ENCODE results near the gene CBFA2T3. TPM values are rescaled to one million over a fixed set of nuclear protein-coding genes. Genes with fewer than 3 reads are reported as not detected.

CBFA2T3 gene
- total and polyA plus RNA-seq, 2 of the 13 experiments (the other 11 are each of a cell fraction or from before 2014, with no cell fraction given): 0.05 TPM; not detected in 1

DNA sequence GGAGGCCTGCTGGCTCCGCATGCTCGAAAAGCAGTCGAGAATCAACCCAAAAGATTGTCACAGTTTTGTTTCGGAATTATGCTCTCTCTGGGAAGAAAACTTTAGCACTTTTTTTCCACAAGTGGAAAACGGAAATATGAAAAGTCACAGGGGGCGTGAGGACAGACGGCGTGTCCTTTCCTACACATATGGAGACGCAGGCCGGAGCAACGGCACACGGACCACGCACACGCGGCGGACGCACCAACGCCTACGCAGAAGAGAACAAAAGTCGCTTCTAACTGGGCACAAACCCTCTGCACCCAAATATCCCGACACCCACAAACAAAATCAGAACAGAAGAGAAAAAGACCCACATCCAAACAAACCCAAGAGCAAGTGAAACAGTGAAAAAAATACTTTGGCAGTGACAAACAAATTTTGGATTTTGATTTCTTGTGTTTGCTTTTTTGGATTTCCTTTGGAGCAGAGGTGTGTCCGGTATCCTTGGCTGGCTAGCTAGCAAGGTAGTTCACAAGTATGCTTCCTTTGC lies 101.2 kb downstream of the CBFA2T3 start:
- Histone ChIP-seq H3K4me1 (ENCODE audit: insufficient read depth, low read length) (peaks cover 15% of the 10 kb centered on the region), H3K4me2 (ENCODE audit: low read depth, low read length) (no peak overlapping the region), H2AFZ (ENCODE audit: low read length) (no peak overlapping the region), H4K20me1 (ENCODE audit: insufficient read depth, low read length) (peaks cover 8% of the 10 kb centered on the region; the same call in 1 of the 2 replicates), H3K9me3 (ENCODE audit: low read length) (no peaks in the 10 kb centered on the region), H3K79me2 (ENCODE audit: insufficient read depth, low read length) (no peaks in the 10 kb centered on the region), H3K27me3 (ENCODE audit: control insufficient read depth in 1 of 2, insufficient read depth in 2 of 2, low read length in 2 of 2) (peaks cover 51 to 94% of the 10 kb centered on the region in 2 experiments), H3K4me3 (replicated peaks in 1 of 3; ENCODE audit: insufficient read depth in 1 of 3, low read depth in 2 of 3, low read length in 3 of 3) (no peak overlapping the region), H3K27ac (ENCODE audit: extremely low read length, insufficient read depth, low read length) (no peak overlapping the region), H3K36me3 (replicated peaks in 1 of 2; ENCODE audit: control insufficient read depth in 1 of 2, insufficient read depth in 2 of 2, low read length in 2 of 2) (no peaks in the 10 kb centered on the region), H3K9ac (ENCODE audit: insufficient read depth, low read depth, low read length) (no peak overlapping the region)
- TF ChIP-seq ZBTB3 (CRISPR knock-in tag; IDR thresholded peaks at IDR 0.05; ENCODE audit: borderline replicate concordance, low read depth): no peak
- peak; percentile 88; the same call in 1 of the 2 replicates for TF ChIP-seq EZH2 (conservative IDR thresholded peaks at IDR 0.05; ENCODE audit: low read depth, low read length)
- no peak for TF ChIP-seq TARDBP (CRISPR knock-in tag; IDR thresholded peaks at IDR 0.05)
- TF ChIP-seq ZNF556 (CRISPR knock-in tag; IDR thresholded peaks at IDR 0.05; ENCODE audit: borderline replicate concordance): no peak
- TF ChIP-seq, protein P1, sequence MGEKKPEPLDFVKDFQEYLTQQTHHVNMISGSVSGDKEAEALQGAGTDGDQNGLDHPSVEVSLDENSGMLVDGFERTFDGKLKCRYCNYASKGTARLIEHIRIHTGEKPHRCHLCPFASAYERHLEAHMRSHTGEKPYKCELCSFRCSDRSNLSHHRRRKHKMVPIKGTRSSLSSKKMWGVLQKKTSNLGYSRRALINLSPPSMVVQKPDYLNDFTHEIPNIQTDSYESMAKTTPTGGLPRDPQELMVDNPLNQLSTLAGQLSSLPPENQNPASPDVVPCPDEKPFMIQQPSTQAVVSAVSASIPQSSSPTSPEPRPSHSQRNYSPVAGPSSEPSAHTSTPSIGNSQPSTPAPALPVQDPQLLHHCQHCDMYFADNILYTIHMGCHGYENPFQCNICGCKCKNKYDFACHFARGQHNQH (CRISPR knock-in tag; IDR thresholded peaks at IDR 0.05): no peak
- no peak for TF ChIP-seq NFIC (IDR thresholded peaks at IDR 0.05; ENCODE audit: low read length)
- CTCF ChIA-PET (ENCODE audit: low intra/inter-chr PET ratio, low total read pairs): no interaction called here
- intact Hi-C loops (cut with micrococcal nuclease; ENCODE audit: unreplicated experiment): no loop called here
- in situ Hi-C loops (cut with HindIII; ENCODE audit: extremely low pct_ligation_motif_present, low pct_unique_long_range_greater_than_20kb): no loop called here
- POLR2A ChIA-PET: no interaction called here
- no peak for FAIRE-seq
- DNase-seq (ENCODE audit: low spot score): no peak
- no TSS peak for BruUV-seq (replicated peaks)
- WGBS (ENCODE audit: low lambda C conversion rate): 31% methylated on average over 22 of the region's 22 CpGs
- no peak for ATAC-seq

- Histone ChIP-seq H3K36me3 (replicated peaks in 1 of 2; ENCODE audit: control insufficient read depth in 1 of 2, insufficient read depth in 2 of 2, low read length in 2 of 2) (no peaks in the 10 kb centered on the region), H2AFZ (ENCODE audit: low read length) (no peak overlapping the region), H3K4me3 (replicated peaks in 1 of 3; ENCODE audit: insufficient read depth in 1 of 3, low read depth in 2 of 3, low read length in 3 of 3) (no peak overlapping the region), H3K27me3 (ENCODE audit: control insufficient read depth in 1 of 2, insufficient read depth in 2 of 2, low read length in 2 of 2) (peaks cover 53 to 94% of the 10 kb centered on the region in 2 experiments), H3K27ac (ENCODE audit: extremely low read length, insufficient read depth, low read length) (no peak overlapping the region), H3K79me2 (ENCODE audit: insufficient read depth, low read length) (no peaks in the 10 kb centered on the region), H3K4me2 (ENCODE audit: low read depth, low read length) (no peak overlapping the region), H3K9ac (ENCODE audit: insufficient read depth, low read depth, low read length) (no peak overlapping the region), H4K20me1 (ENCODE audit: insufficient read depth, low read length) (peaks cover 8% of the 10 kb centered on the region; the same call in 1 of the 2 replicates), H3K4me1 (ENCODE audit: insufficient read depth, low read length) (peaks cover 8% of the 10 kb centered on the region), H3K9me3 (ENCODE audit: low read length) (no peaks in the 10 kb centered on the region)
- in situ Hi-C loops (cut with HindIII; ENCODE audit: extremely low pct_ligation_motif_present, low pct_unique_long_range_greater_than_20kb) (no loop called here), intact Hi-C loops (cut with micrococcal nuclease; ENCODE audit: unreplicated experiment) (no loop called here)
- ChIA-PET POLR2A (no interaction called here), CTCF (ENCODE audit: low intra/inter-chr PET ratio, low total read pairs) (no interaction called here)
- DNase-seq (ENCODE audit: low spot score) (no peak), ATAC-seq (no peak), FAIRE-seq (no peak)
- WGBS (ENCODE audit: low lambda C conversion rate): 55% methylated on average over 29 of the region's 34 CpGs
- no TSS peak for BruUV-seq (replicated peaks)
- TF ChIP-seq TRIM22 (IDR thresholded peaks at IDR 0.05) (no peak), HNRNPLL (IDR thresholded peaks at IDR 0.05; ENCODE audit: low read depth, low read length, poor library complexity, severe bottlenecking) (peak; percentile 4), HNRNPL (IDR thresholded peaks at IDR 0.05; ENCODE audit: low read depth, low read length) (peak; percentile 82)
These were observed 101.9 kb downstream of the CBFA2T3 start for GRCh38 chr16:88874938-88875599.

All from HepG2 (cell line).